GM21447 (cell line): ENCODE results near the gene MCCC2.
"Not testable (repeated sequence)": the region's sequence is repeated elsewhere in the genome, so short reads cannot be mapped to it uniquely, and the experiment has no call there.

Experiments
- ATAC-seq: cut with Tn5 transposase; IDR thresholded peaks from one replicate; pipeline ENCODE4 v1.9.1; 2021; ENCODE audit not compliant: unreplicated experiment

MCCC2 gene

DNA sequence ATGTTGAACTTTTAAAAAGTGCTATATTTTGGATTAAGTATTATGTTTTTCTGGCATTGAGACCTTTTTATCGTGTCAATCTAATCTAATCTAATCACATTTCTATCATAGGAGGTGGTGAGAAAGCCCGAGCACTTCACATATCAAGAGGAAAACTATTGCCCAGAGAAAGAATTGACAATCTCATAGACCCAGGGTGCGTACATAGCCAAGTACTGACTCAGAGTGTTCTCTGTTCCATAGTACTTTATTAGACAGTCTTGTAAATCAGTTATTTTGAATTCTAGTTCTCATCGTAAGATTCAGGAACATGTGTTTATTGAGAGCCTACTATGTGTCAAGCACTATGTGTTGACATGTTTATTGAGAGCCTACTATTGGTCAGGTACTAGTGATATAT lies 9.0 kb downstream of the MCCC2 start:
- ATAC-seq = no peak

DNA sequence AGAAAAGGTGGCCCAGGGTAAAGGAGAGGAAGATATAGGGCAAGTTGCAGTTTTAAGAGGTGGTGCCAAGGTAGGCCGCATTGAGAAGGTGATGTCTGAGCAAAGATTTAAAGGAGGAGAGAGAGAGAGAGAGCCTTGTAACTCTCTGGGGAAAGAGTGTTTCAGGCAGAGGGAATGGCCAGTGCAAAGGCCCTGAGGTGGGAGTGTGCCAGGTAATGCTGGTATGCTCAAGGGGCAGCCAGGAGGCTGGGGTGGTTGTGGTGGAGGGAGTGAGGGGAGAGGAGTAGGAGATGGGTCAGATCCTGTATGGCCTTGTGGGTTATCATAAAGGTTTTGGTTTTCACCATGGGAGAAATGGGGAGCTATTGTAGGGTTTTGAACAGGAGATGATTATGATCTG lies 9.9 kb downstream of the MCCC2 start:
- no peak for ATAC-seq

DNA sequence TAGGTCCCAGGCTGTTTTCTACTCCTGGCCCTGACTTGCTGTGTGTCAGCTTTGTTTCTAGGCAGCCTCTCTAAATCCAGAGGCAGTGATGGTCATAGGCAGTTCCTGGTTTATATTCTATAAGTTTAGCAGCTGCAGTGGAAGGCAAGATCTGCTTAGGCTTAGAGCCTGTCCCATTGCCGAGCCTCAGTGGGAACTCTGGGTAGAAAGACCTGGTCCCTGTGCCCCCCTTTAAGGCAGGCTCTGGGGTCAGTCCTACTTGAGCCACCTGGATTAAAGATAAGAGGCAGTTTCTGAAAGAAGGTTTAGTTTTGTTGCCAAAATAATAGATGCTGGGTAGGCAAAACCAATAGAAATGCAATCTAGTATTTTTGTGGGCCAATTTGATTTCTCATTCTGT lies 13.6 kb downstream of the MCCC2 start:
- no peak for ATAC-seq

DNA sequence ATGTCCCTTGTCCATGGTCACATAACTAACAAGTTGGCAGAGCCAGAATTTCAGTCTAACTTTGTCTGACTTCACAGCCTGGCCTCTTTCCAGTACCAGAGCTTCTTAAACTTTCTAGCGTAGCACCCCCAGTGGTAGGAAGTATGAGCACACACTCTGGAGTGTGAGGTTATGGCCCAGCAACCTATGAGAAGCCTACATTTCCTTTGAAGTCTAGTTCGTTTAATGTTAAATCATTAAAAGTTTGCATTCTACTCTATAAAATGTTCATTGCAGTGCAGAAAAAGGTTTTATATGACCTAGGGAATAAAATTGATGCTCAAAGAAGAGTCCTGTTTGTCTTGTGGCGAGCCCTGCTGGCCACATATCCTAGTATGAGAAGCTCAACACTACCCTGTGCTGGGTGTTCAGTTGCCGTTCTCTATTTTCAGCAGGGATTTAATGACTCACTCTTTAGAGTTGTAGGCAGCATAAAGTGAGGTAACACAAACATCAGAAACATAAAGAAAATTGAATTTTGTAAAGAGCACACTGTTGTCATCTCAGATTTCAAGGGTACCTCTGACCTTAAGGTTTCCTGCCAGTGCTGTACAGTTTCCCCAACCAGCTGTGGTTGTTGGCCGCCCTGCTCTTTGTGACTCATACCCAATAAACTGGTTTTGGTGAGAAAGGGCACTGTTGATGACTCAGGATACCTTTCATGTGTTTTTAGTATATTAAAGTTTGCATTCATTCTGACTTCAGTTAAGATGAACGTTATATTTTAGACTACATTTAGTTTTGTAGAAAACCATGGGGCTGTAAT lies 14.3 kb downstream of the MCCC2 start:
- peak; percentile 86 for ATAC-seq

GRCh38 chr5:71609916-71610315 lies 22.8 kb downstream of the MCCC2 start:
- ATAC-seq = not testable (repeated sequence)

- ATAC-seq = no peak
These were observed 28.7 kb downstream of the MCCC2 start for GRCh38 chr5:71615809-71616208.

DNA sequence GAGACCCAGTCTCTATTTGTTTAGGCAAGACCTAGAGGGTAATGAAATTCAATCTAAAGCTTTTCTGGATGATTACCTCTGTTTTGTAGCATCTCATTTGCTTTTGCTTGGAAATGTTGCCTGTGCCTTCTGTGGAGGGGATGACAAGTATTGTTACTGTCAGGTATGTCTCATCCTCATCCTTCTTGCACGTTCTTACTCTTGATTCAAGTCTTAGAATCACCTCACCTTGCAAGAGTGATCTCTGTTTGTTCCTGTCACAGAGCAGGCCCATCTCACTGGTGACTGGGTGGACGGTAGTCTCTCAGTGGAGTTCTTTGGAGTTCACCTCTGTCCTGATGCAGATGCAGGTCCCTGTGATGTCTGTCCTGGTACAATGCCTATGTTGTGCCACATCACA lies 33.5 kb downstream of the MCCC2 start:
- ATAC-seq = no peak

- no peak for ATAC-seq
These were observed 34.1 kb downstream of the MCCC2 start for GRCh38 chr5:71621268-71621667.

DNA sequence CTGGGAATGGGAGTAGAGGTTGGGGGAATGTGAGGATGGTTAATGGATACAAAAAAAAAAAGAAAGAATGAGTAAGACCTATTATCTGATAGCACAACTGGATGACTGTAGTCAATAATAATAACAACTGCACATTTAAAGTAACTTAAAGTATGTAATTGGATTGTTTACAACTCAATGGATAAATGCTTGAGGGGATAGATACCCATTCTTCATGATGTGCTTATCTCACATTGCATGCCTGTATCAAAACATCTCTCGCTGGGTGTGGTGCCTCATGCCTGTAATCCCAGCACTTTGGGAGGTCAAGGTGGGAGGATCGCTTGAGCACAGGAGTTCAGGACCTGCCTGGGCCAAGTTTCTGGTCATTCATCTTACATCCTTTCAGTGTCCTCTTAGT lies 34.6 kb downstream of the MCCC2 start:
- no peak for ATAC-seq

GRCh38 chr5:71623221-71623794 lies 36.2 kb downstream of the MCCC2 start:
- ATAC-seq = no peak

DNA sequence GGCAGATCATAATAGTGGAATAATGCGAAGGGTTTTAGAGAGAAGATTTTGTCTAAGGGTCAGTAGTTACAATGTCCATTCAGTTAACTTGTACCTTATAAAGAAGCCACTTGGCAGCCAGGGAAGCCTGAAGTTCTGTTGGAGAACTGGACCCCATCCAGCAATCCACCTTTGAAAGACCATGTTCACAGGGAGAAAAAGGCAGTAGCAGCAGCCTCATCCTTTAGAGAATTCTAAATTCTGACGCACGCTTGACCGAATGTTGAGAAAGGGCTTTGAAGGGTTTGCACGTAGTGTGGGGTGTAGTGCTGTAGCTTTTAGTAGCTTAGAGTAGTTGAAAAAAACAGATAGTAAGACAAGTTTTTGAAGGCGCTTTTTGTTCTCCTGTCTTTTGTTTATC lies 42.8 kb downstream of the MCCC2 start:
- ATAC-seq = no peak

GRCh38 chr5:71631070-71631469 lies 43.9 kb downstream of the MCCC2 start:
- no peak for ATAC-seq

- ATAC-seq = no peak
These were observed 45.0 kb downstream of the MCCC2 start for GRCh38 chr5:71632168-71632567.

- ATAC-seq = no peak
These were observed 46.4 kb downstream of the MCCC2 start for GRCh38 chr5:71633255-71634155.

DNA sequence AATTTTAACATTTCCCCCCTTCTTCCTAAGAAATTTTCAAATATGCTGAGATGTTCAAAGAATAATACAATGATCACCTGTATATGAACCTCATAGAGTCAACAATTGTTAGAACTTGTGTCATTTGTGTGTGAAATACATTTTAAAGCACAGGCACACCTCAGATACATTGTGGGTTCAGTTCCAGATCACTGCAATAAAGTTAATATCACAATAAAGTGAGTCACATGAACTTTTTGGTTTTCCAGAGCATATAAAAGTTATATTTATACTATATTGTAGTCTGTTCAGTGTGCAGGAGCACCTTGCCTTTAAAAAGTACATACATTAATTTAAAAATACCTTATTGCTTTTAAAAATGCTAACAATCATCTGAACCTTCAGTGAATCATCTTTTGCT lies 50.0 kb downstream of the MCCC2 start:
- ATAC-seq = no peak

GRCh38 chr5:71640408-71640807 lies 53.3 kb downstream of the MCCC2 start:
- no peak for ATAC-seq

DNA sequence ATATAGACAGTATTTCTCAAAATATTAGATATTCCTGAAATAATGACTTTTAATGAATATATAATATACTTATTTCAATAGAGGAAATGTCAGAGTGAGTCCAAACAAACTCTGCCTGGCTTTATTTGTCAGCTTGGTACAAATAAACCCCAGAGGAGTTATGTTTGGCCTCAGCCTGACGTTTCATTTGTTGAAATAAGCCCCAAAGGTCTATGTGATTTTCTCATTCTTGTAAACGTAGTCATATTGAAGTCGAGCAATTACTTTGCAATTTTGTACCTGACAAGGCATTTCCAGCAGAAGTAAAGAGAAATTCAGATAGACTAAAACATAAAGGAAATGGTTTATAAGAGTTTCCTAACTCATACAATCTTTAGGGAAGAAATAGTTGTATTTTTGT lies 57.9 kb downstream of the MCCC2 start:
- ATAC-seq = no peak

DNA sequence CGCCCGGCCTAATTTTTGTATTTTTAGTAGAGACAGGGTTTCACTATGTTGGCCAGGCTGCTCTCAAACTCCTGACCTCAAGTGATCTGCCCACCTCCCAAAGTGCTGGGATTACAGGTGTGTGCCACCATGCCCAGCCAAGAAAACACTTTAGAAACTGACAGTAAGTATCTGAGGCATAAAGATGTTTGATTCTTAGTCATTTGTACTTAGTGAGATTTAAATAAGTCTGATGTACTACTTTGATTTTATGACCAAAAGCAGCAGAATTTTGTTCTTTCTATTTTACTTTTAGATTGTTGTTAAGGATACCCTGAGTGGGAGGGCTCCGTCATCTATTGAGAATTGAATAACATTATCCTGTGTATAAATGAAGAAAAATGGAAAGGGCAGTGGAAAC lies 63.8 kb downstream of the MCCC2 start:
- not testable (repeated sequence) for ATAC-seq

DNA sequence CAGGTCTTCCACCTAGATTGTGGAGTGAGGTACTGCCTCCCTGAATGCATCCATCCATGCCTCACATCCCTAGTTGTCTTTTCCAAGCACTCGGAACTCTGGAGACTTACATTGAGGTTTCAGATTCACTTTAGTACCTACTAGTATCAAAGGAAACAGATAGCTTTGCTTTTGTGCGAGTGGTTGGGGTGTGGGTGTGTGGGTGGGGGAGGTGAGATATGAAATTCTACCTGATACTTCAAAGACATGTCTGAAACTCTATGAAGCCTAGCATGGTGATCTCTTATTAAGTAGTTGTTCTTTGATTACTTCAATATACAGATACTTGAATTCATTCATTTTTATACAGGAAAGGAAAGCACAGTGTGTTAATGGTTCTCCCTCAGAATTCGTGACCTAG lies 64.4 kb downstream of the MCCC2 start:
- ATAC-seq = no peak

- no peak for ATAC-seq
These were observed 65.2 kb downstream of the MCCC2 start for GRCh38 chr5:71652349-71652748.

DNA sequence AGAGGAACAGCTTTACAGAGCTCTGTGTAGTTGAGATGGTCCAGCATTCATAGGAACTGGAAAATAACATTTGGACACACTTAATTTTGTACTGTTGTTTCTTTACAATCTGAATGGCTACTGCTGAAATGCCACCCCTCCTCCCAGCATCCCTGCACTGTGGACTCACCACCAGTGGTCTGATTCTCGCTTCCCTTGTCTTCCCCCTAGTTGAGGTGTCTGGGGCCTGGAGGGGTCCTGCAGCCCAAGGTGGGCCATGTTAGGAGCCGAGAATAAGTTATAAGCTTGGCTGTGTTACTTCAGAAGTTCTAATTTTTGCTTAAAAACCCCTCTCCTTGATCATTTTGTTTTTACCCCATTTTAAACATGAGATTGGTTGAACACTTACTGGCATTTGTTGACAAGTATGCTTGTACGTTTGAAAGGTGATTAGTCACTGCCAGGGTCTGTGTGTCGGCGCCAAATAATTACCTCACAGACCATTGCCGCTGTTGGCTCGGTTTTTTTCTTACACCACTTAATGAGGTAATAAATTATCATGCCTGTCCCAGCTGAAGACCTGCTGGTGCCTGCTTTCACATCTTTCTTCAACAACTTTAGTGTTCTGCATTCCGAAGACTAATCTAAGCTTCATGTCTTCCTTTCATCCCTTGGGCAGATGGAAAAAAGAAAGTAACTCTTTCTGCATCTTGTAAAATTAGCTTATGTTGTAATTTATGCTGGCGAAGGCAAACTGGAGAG lies 65.8 kb downstream of the MCCC2 start:
- no peak for ATAC-seq
